Endothelial cell of umbilical vein (primary cell): ENCODE data around the gene C8A. TPM values are rescaled to one million over a fixed set of nuclear protein-coding genes. Genes with fewer than 3 reads are reported as not detected.

Experiments
- BruUV-seq: library from RNA; stranded (reverse); fragments of 400-500 nt; replicated peaks from 2 replicates; lab custom pipeline; 2021; lab: Mats Ljungman, UMichigan
- CTCF ChIA-PET: fragments of 300-600, 350-600 bp; sonication (Branson Sonifier 250); formaldehyde crosslinking; loops from one replicate; lab custom pipeline; 2021; ENCODE audit warnings: antibody characterized with exemption, inconsistent platforms; lab: Charles Lee
- POLR2A ChIA-PET: fragments of 300-600, 350-600 bp; sonication (Branson Sonifier 250); formaldehyde crosslinking; loops from one replicate; lab custom pipeline; 2021; ENCODE audit warnings: antibody characterized with exemption, inconsistent platforms; lab: Charles Lee
- DNase-seq: peaks from one replicate; pipeline ENCODE4 v3.0.0-alpha.2; 2011; ENCODE audit warnings: low read depth, low spot score
- FAIRE-seq: peaks from 2 replicates; lab custom pipeline; 2011; peaks lifted over from hg19 to GRCh38; lab: Jason Lieb, UNC
- H2AFZ ChIP-seq: 2 replicates; pipeline ENCODE4 v1.6.0; 2012; ENCODE audit warnings: low read depth, low read length, control low read depth, inconsistent platforms
- H3K27ac ChIP-seq: 2 replicates; pipeline ENCODE4 v1.5.1; 2011; ENCODE audit warnings: low read depth, mild to moderate bottlenecking, control low read depth, low read length, moderate library complexity; ENCODE audit not compliant: insufficient read depth
- H3K27me3 ChIP-seq, 2 experiments: 2 replicates each; pipeline versions ENCODE4 v1.6.0 to v1.6.1; 2011; ENCODE audit warnings: low read length in 2 of 2, mixed read lengths in 1 of 2; ENCODE audit not compliant: control insufficient read depth in 2 of 2, insufficient read depth in 2 of 2
- H3K36me3 ChIP-seq, 2 experiments: 2 replicates in 1 of 2; 3 replicates in 1 of 2; pipeline ENCODE4 v1.5.1; 2011; ENCODE audit warnings: low read length in 2 of 2, mild to moderate bottlenecking in 1 of 2, moderate library complexity in 1 of 2; ENCODE audit not compliant: control insufficient read depth in 2 of 2, insufficient read depth in 2 of 2; ENCODE audit errors: extremely low read depth in 1 of 2
- H3K4me1 ChIP-seq: 3 replicates; pipeline ENCODE4 v1.5.1; 2011; ENCODE audit warnings: mild to moderate bottlenecking, low read length; ENCODE audit not compliant: control insufficient read depth, insufficient read depth; ENCODE audit errors: extremely low read depth
- H3K4me2 ChIP-seq: 2 replicates; pipeline ENCODE4 v1.6.1; 2011; ENCODE audit warnings: low read length, control low read depth, mixed read lengths; ENCODE audit not compliant: insufficient read depth
- H3K4me3 ChIP-seq, 3 experiments: fragments of 200-600 bp in 1 of 3; sonication (generic), shearing (Covaris generic) in 1 of 3; replicated peaks in 1 of 3; 2 replicates each; pipeline ENCODE4 v1.5.1; 2011 to 2016; ENCODE audit warnings: control low read depth in 3 of 3, low read length in 3 of 3, mild to moderate bottlenecking in 2 of 3, inconsistent platforms in 1 of 3, low read depth in 1 of 3, moderate library complexity in 1 of 3; ENCODE audit not compliant: insufficient read depth in 1 of 3
- H3K79me2 ChIP-seq: 2 replicates; pipeline ENCODE4 v1.6.0; 2012; ENCODE audit warnings: low read length, inconsistent platforms; ENCODE audit not compliant: control insufficient read depth, insufficient read depth
- H3K9ac ChIP-seq: replicated peaks from 2 replicates; pipeline ENCODE3; 2011; ENCODE audit warnings: low read length, control low read depth; ENCODE audit not compliant: insufficient read depth; ENCODE audit errors: extremely low read depth
- H3K9me1 ChIP-seq: replicated peaks from 3 replicates; pipeline ENCODE4 v1.6.0; 2011; ENCODE audit warnings: mild to moderate bottlenecking, low read length; ENCODE audit not compliant: control insufficient read depth, insufficient read depth; ENCODE audit errors: extremely low read depth
- H3K9me3 ChIP-seq: replicated peaks from 2 replicates; pipeline ENCODE4 v1.5.1; 2012; ENCODE audit warnings: low read length, inconsistent platforms; ENCODE audit not compliant: control insufficient read depth, insufficient read depth
- H4K20me1 ChIP-seq: replicated peaks from 2 replicates; pipeline ENCODE3; 2011; ENCODE audit warnings: mild to moderate bottlenecking, low read length; ENCODE audit not compliant: control insufficient read depth, insufficient read depth; ENCODE audit errors: extremely low read depth
- CTCF ChIP-seq, 2 donors: IDR thresholded peaks; 1 replicate in 1 of 2; 2 replicates in 1 of 2; pipeline ENCODE4 v1.5.1; 2011; ENCODE audit warnings: low read length in 2 of 2, mild to moderate bottlenecking in 2 of 2, moderate library complexity in 2 of 2, control low read depth in 1 of 2, inconsistent platforms in 1 of 2, low read depth in 1 of 2; ENCODE audit not compliant: insufficient read depth in 1 of 2; ENCODE audit errors: extremely low read depth in 1 of 2
- EZH2 ChIP-seq: IDR thresholded peaks from 2 replicates; pipeline ENCODE4 v1.6.1; 2012; ENCODE audit warnings: borderline replicate concordance, low read depth, mild to moderate bottlenecking, moderate library complexity, low read length, inconsistent platforms; ENCODE audit not compliant: severe bottlenecking
- FOS ChIP-seq: IDR thresholded peaks from 2 replicates; pipeline ENCODE4 v1.6.1; 2011; ENCODE audit warnings: mild to moderate bottlenecking, low read length, moderate library complexity, borderline replicate concordance; ENCODE audit not compliant: insufficient read depth
- GATA2 ChIP-seq: IDR thresholded peaks from 2 replicates; pipeline ENCODE4 v1.7.0; 2011; ENCODE audit warnings: low read depth, mild to moderate bottlenecking, moderate library complexity, mixed read lengths, low read length; ENCODE audit not compliant: insufficient read length, insufficient read depth
- JUN ChIP-seq: IDR thresholded peaks from 2 replicates; pipeline ENCODE4 v1.6.1; 2011; ENCODE audit warnings: borderline replicate concordance, low read depth; ENCODE audit not compliant: insufficient read length, insufficient read depth
- MYC ChIP-seq: IDR thresholded peaks from one replicate; pipeline ENCODE4 v1.6.1; 2011; ENCODE audit warnings: mild to moderate bottlenecking, low read depth, low read length
- POLR2A ChIP-seq: IDR thresholded peaks from 2 replicates; pipeline ENCODE4 v1.6.1; 2012; ENCODE audit warnings: low read depth, mild to moderate bottlenecking, control low read depth, low read length
- POLR2AphosphoS5 ChIP-seq: IDR thresholded peaks from 2 replicates; pipeline ENCODE4 v1.6.1; 2012; ENCODE audit warnings: low read depth, mild to moderate bottlenecking, control low read depth, low read length, moderate library complexity; ENCODE audit not compliant: insufficient read depth
- dilution Hi-C: fragments of 300-500 bp; cut with MboI; formaldehyde crosslinking; loops from one replicate; pipeline ENCODE4 v1.15.0; 2019; ENCODE audit warnings: low sequenced_read_pairs; ENCODE audit not compliant: extremely low pct_ligation_motif_present
- intact Hi-C: fragments of 100-400 bp; cut with micrococcal nuclease; formaldehyde crosslinking; loops from one replicate; pipeline ENCODE4 v1.10.0; 2022
- polyA plus RNA-seq, 4 experiments: library from polyadenylated mRNA; depleted of rRNA in 3 of 4; stranded (reverse) in 3 of 4; unstranded in 1 of 4; fragments of >200 nt; gene quantifications; 2 replicates each; pipeline versions ENCODE4 v1.2.1 to v1.2.3, GENCODE V29; 2011 to 2012; ENCODE audit warnings: missing spikeins in 1 of 4
- total RNA-seq: library from RNA; stranded (reverse); gene quantifications from 2 replicates; pipeline ENCODE4 v1.2.3, GENCODE V29; 2021
- TF ChIP-seq, protein P1 (sequence below): IDR thresholded peaks from 2 replicates; pipeline ENCODE4 v1.6.1; 2011; ENCODE audit not compliant: insufficient read depth, insufficient read length

C8A gene
- total and polyA plus RNA-seq, 2 donors (not counting 3 experiments of a cell fraction or from before 2014, with no cell fraction given), result not detected

- Histone ChIP-seq H3K9ac (no peak within 1 kb of the TSS), H3K9me1 (no peaks in the 10 kb centered on the region), H3K4me1 (no peaks in the 10 kb centered on the region), H3K27me3 (no peaks in the 10 kb centered on the region), H3K4me2 (no peak within 1 kb of the TSS), H2AFZ (no peak within 1 kb of the TSS), H4K20me1 (no peaks in the 10 kb centered on the region), H3K79me2 (no peaks in the 10 kb centered on the region), H3K9me3 (no peaks in the 10 kb centered on the region), H3K4me3 (no peak within 1 kb of the TSS), H3K36me3 (no peaks in the 10 kb centered on the region), H3K27ac (no peak within 1 kb of the TSS)
- intact Hi-C loops (loop anchor here (5.0 kb wide), 1 partner anchor 1581 kb away; the partner anchor contains the start of gene OMA1), dilution Hi-C loops (no loop called here)
- BruUV-seq, result no TSS peak
- POLR2A ChIA-PET, result no interaction called here
- CTCF ChIA-PET, result no interaction called here
- TF ChIP-seq FOS (no peak), POLR2AphosphoS5 (no peak), JUN (no peak), GATA2 (no peak), MYC (no peak), POLR2A (no peak), EZH2 (no peak), CTCF (IDR thresholded peaks at IDR 0.05; ENCODE audit: extremely low read depth in 1 of 2, insufficient read depth in 1 of 2, low read depth in 1 of 2, low read length in 2 of 2) (no peak)
- TF ChIP-seq, protein P1, sequence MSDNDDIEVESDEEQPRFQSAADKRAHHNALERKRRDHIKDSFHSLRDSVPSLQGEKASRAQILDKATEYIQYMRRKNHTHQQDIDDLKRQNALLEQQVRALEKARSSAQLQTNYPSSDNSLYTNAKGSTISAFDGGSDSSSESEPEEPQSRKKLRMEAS, result no peak
- DNase-seq (no peak), FAIRE-seq (no peak)
These were observed 111.5 kb downstream of the C8A start, which contains the start of gene C8B for GRCh38 chr1:56965916-56966697. Gene C8B, minus strand, starts transcription at chr1:56966015. Its CDS starts 67 bp downstream, at chr1:56965948.
